ENCODE results near the gene PARP9.

GRCh38 chr3:122497425-122497824, 66.7 kb downstream of the PARP9 start:
- no peak for TF ChIP-seq POLR2A (IDR thresholded peaks at IDR 0.05)
- TF ChIP-seq CTCF (IDR thresholded peaks at IDR 0.05): no peak

All from body of pancreas (tissue), 4 donors.